Measurements from ENCODE around the gene PAK6.

- no peak for TF ChIP-seq EZH2 (IDR thresholded peaks at IDR 0.05; ENCODE audit: borderline replicate concordance, insufficient read depth, low read length, poor library complexity, severe bottlenecking)
- TF ChIP-seq, protein P1, sequence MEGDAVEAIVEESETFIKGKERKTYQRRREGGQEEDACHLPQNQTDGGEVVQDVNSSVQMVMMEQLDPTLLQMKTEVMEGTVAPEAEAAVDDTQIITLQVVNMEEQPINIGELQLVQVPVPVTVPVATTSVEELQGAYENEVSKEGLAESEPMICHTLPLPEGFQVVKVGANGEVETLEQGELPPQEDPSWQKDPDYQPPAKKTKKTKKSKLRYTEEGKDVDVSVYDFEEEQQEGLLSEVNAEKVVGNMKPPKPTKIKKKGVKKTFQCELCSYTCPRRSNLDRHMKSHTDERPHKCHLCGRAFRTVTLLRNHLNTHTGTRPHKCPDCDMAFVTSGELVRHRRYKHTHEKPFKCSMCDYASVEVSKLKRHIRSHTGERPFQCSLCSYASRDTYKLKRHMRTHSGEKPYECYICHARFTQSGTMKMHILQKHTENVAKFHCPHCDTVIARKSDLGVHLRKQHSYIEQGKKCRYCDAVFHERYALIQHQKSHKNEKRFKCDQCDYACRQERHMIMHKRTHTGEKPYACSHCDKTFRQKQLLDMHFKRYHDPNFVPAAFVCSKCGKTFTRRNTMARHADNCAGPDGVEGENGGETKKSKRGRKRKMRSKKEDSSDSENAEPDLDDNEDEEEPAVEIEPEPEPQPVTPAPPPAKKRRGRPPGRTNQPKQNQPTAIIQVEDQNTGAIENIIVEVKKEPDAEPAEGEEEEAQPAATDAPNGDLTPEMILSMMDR (IDR thresholded peaks at IDR 0.05; ENCODE audit: poor library complexity, severe bottlenecking): no peak
- TF ChIP-seq TAF1 (IDR thresholded peaks at IDR 0.05; ENCODE audit: low read depth): no peak
- TF ChIP-seq EP300 (conservative IDR thresholded peaks at IDR 0.05; ENCODE audit: poor library complexity, severe bottlenecking): no peak
- no peak for TF ChIP-seq POLR2AphosphoS5 (IDR thresholded peaks at IDR 0.05)
- no peak for TF ChIP-seq RAD21 (conservative IDR thresholded peaks at IDR 0.05)
- TF ChIP-seq, protein P2, sequence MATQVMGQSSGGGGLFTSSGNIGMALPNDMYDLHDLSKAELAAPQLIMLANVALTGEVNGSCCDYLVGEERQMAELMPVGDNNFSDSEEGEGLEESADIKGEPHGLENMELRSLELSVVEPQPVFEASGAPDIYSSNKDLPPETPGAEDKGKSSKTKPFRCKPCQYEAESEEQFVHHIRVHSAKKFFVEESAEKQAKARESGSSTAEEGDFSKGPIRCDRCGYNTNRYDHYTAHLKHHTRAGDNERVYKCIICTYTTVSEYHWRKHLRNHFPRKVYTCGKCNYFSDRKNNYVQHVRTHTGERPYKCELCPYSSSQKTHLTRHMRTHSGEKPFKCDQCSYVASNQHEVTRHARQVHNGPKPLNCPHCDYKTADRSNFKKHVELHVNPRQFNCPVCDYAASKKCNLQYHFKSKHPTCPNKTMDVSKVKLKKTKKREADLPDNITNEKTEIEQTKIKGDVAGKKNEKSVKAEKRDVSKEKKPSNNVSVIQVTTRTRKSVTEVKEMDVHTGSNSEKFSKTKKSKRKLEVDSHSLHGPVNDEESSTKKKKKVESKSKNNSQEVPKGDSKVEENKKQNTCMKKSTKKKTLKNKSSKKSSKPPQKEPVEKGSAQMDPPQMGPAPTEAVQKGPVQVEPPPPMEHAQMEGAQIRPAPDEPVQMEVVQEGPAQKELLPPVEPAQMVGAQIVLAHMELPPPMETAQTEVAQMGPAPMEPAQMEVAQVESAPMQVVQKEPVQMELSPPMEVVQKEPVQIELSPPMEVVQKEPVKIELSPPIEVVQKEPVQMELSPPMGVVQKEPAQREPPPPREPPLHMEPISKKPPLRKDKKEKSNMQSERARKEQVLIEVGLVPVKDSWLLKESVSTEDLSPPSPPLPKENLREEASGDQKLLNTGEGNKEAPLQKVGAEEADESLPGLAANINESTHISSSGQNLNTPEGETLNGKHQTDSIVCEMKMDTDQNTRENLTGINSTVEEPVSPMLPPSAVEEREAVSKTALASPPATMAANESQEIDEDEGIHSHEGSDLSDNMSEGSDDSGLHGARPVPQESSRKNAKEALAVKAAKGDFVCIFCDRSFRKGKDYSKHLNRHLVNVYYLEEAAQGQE (IDR thresholded peaks at IDR 0.05; ENCODE audit: borderline replicate concordance): no peak
- TF ChIP-seq MXI1 (conservative IDR thresholded peaks at IDR 0.05; ENCODE audit: poor library complexity, severe bottlenecking): no peak
- no peak for TF ChIP-seq SMC3 (conservative IDR thresholded peaks at IDR 0.05; ENCODE audit: poor library complexity)
Observed at GRCh38 chr15:40300367-40300766, 61.5 kb downstream of the PAK6 start.

Measured in neural cell (in vitro differentiated cells).